IPS DF 6.9 (cell line): ENCODE measurements around the gene ZBTB12.

Experiments used
- DNase-seq: peaks from one replicate; pipeline ENCODE4 v3.0.0-alpha.2; 2013; ENCODE audit warnings: low read depth, low spot score
- H3K27ac ChIP-seq: one replicate; pipeline ENCODE4 v1.5.1; 2013; ENCODE audit warnings: low read length, control low read depth
- H3K27me3 ChIP-seq: 2 replicates; pipeline ENCODE4 v1.6.1; 2013; ENCODE audit warnings: mild to moderate bottlenecking, low read length; ENCODE audit not compliant: control insufficient read depth, insufficient read depth
- H3K36me3 ChIP-seq: 2 replicates; pipeline ENCODE4 v1.6.1; 2013; ENCODE audit warnings: low read length; ENCODE audit not compliant: control insufficient read depth, insufficient read depth
- H3K4me1 ChIP-seq: 2 replicates; pipeline ENCODE4 v1.6.1; 2013; ENCODE audit warnings: low read length; ENCODE audit not compliant: control insufficient read depth, insufficient read depth
- H3K4me3 ChIP-seq: 2 replicates; pipeline ENCODE4 v1.5.1; 2013; ENCODE audit warnings: mild to moderate bottlenecking, low read length
- H3K9me3 ChIP-seq: 2 replicates; pipeline ENCODE4 v1.6.1; 2013; ENCODE audit warnings: low read length, inconsistent platforms; ENCODE audit not compliant: control insufficient read depth, insufficient read depth
- WGBS: extraction: QIAGEN DNeasy Blood & Tissue Kit; methylation state at CpG from one replicate; pipeline ENCODE4 v1.1.7; 2013; ENCODE audit warnings: mixed read lengths, missing lambda C conversion rate; ENCODE audit not compliant: insufficient read length, insufficient coverage; 5-methylcytosine and 5-hydroxymethylcytosine counted together

The ZBTB12 gene

GRCh38 chr6:31901953-31902643, at the start of gene ZBTB12:
ZBTB12 (minus strand) TSS chr6:31902086; CDS start chr6:31901305, 781 bp downstream.
- H3K27me3 ChIP-seq: no peaks in the 10 kb centered on the region
- no CpG with 5 or more reads among the region's 77 CpGs for WGBS

GRCh38 chr6:31949926-31950548, 48.2 kb upstream of the ZBTB12 start:
- Histone ChIP-seq H3K4me3 (no peak overlapping the region), H3K27ac (no peak overlapping the region), H3K4me1 (no peaks in the 10 kb centered on the region), H3K9me3 (no peaks in the 10 kb centered on the region), H3K36me3 (peaks cover 26% of the 10 kb centered on the region), H3K27me3 (no peaks in the 10 kb centered on the region)
- DNase-seq: no peak
- WGBS: no CpG with 5 or more reads among the region's 7 CpGs

More at GRCh38 chr6:31901953-31902643, at the start of gene ZBTB12:
- no peaks in the 10 kb centered on the region for H3K9me3 ChIP-seq
- peak within 1 kb of the TSS; percentile 52; the same call in 1 of the 2 replicates for H3K4me3 ChIP-seq
- DNase-seq: peak; percentile 91
- no peak within 1 kb of the TSS for H3K27ac ChIP-seq
- H3K36me3 ChIP-seq: peaks cover 4% of the 10 kb centered on the region
- peaks cover 8% of the 10 kb centered on the region for H3K4me1 ChIP-seq

DNA sequence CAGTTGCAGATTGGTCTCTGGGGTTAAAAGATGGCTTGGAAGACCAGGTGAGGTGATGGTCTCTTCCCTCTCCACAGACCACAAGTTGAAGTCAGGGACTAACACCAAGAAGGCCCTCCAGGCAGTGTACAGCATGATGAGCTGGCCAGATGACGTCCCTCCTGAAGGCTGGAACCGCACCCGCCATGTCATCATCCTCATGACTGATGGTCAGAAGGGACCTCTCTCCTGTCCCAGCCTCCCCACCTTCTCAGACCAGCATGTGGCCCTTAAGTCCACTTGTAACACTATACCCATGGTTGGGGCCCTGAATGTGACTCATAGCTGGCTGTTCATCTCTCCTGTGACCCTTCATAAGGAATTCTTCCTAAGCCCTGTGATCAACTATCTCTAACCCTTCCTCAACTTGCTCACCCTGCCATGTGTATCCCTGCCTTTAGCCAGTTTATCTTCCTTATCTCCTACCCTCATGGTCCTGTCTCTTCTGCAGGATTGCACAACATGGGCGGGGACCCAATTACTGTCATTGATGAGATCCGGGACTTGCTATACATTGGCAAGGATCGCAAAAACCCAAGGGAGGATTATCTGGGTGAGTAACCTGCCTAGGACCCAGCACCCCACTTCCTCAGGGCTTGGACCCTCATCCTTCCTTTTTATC, 47.0 kb upstream of the ZBTB12 start:
- no peaks in the 10 kb centered on the region for H3K9me3 ChIP-seq
- no peak overlapping the region for H3K4me3 ChIP-seq
- H3K36me3 ChIP-seq: peaks cover 18% of the 10 kb centered on the region
- no peaks in the 10 kb centered on the region for H3K4me1 ChIP-seq
- H3K27ac ChIP-seq: no peak overlapping the region
- H3K27me3 ChIP-seq: no peaks in the 10 kb centered on the region
- no peak for DNase-seq
- WGBS: no CpG with 5 or more reads among the region's 6 CpGs

DNA sequence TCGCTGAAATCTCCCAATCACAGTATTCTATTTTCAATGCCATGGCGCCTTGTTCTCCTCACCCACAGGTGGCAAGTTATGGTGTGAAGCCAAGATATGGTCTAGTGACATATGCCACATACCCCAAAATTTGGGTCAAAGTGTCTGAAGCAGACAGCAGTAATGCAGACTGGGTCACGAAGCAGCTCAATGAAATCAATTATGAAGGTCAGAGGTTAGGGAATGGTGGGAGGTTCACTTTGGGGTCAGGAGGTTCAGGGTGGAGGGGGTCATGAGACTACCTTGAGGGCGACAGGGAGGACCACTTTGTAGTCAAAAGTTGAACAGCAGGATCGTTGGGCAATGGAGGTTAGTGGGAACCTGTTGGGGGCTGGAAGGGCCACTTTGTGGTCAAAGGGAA, 46.4 kb upstream of the ZBTB12 start:
- no peak overlapping the region for H3K4me3 ChIP-seq
- H3K27me3 ChIP-seq: no peaks in the 10 kb centered on the region
- H3K4me1 ChIP-seq: no peaks in the 10 kb centered on the region
- no peak for DNase-seq
- H3K27ac ChIP-seq: no peak overlapping the region
- H3K36me3 ChIP-seq: peaks cover 14% of the 10 kb centered on the region
- H3K9me3 ChIP-seq: no peaks in the 10 kb centered on the region
- no CpG with 5 or more reads among the region's 5 CpGs for WGBS

DNA sequence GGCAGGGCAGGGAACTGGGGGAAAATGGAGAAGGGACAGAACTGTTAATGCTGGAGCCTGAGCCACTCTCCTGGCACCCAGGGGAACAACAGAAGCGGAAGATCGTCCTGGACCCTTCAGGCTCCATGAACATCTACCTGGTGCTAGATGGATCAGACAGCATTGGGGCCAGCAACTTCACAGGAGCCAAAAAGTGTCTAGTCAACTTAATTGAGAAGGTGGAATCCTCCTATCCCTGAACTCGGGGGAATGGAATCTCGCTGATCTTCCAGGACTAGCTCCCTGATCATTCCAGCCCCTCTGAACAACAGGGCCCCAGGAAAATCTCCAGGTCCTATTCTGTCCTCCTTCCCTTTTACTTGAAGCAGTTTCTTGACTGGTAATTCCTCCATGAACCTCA, 46.0 kb upstream of the ZBTB12 start:
- WGBS: no CpG with 5 or more reads among the region's 4 CpGs
- Histone ChIP-seq H3K27me3 (no peaks in the 10 kb centered on the region), H3K27ac (no peak overlapping the region), H3K9me3 (no peaks in the 10 kb centered on the region), H3K4me1 (no peaks in the 10 kb centered on the region), H3K36me3 (peaks cover 11% of the 10 kb centered on the region), H3K4me3 (no peak overlapping the region)
- DNase-seq: no peak

GRCh38 chr6:31947070-31947675, 45.3 kb upstream of the ZBTB12 start:
- Histone ChIP-seq H3K4me3 (no peak overlapping the region), H3K36me3 (peaks cover 9% of the 10 kb centered on the region; the same call in 1 of the 2 replicates), H3K27me3 (no peaks in the 10 kb centered on the region), H3K9me3 (no peaks in the 10 kb centered on the region), H3K4me1 (no peaks in the 10 kb centered on the region), H3K27ac (no peak overlapping the region)
- no peak for DNase-seq
- no CpG with 5 or more reads among the region's 24 CpGs for WGBS

DNA sequence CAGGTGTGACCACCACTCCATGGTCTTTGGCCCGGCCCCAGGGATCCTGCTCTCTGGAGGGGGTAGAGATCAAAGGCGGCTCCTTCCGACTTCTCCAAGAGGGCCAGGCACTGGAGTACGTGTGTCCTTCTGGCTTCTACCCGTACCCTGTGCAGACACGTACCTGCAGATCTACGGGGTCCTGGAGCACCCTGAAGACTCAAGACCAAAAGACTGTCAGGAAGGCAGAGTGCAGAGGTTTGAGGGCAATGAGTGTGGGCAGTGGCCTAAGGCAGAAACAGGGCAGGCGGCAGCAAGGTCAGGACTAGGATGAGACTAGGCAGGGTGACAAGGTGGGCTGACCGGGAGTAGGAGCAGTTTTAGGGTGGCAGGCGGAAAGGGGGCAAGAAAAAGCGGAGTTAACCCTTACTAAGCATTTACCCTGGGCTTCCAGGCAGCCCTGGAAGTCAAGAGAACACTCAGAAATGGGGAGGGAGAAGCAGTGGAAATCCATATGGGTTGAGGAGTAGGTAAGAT, 44.5 kb upstream of the ZBTB12 start:
- Histone ChIP-seq H3K27ac (no peak overlapping the region), H3K9me3 (no peaks in the 10 kb centered on the region), H3K4me1 (no peaks in the 10 kb centered on the region), H3K27me3 (no peaks in the 10 kb centered on the region), H3K36me3 (peaks cover 3% of the 10 kb centered on the region; the same call in 1 of the 2 replicates), H3K4me3 (no peak overlapping the region)
- no peak for DNase-seq
- no CpG with 5 or more reads among the region's 11 CpGs for WGBS

- Histone ChIP-seq H3K4me3 (no peak within 1 kb of the TSS), H3K36me3 (peaks cover 2% of the 10 kb centered on the region; the same call in 1 of the 2 replicates), H3K9me3 (no peaks in the 10 kb centered on the region), H3K27ac (no peak within 1 kb of the TSS), H3K27me3 (no peaks in the 10 kb centered on the region), H3K4me1 (no peaks in the 10 kb centered on the region)
- WGBS: no CpG with 5 or more reads among the region's 11 CpGs
- no peak for DNase-seq
These were observed 43.9 kb upstream of the ZBTB12 start, which contains the start of gene CFB for GRCh38 chr6:31945507-31946369. CFB (plus strand) TSS chr6:31946095; CDS start chr6:31946222, 127 bp downstream.

- WGBS: no CpG with 5 or more reads among the region's 9 CpGs
- H3K27ac ChIP-seq: no peak overlapping the region
- peaks cover 2% of the 10 kb centered on the region; the same call in 1 of the 2 replicates for H3K4me1 ChIP-seq
- H3K9me3 ChIP-seq: no peaks in the 10 kb centered on the region
- no peaks in the 10 kb centered on the region for H3K36me3 ChIP-seq
- no peak for DNase-seq
- H3K4me3 ChIP-seq: no peak overlapping the region
- no peaks in the 10 kb centered on the region for H3K27me3 ChIP-seq
These were observed 43.2 kb upstream of the ZBTB12 start for GRCh38 chr6:31945154-31945506.
